CD14-positive monocyte (primary cell): ENCODE measurements around the gene FARP2. TPM values are rescaled to one million over a fixed set of nuclear protein-coding genes. Genes with fewer than 3 reads are reported as not detected.

ENCODE experiments used
- DNase-seq, 3 donors: peaks; one replicate each; pipeline ENCODE4 v3.0.0-alpha.2; 2011 to 2022
- H2AFZ ChIP-seq: 2 replicates; pipeline ENCODE4 v1.6.0; 2012; ENCODE audit warnings: mild to moderate bottlenecking, low read depth, low read length, inconsistent platforms; ENCODE audit not compliant: insufficient read depth, poor library complexity, severe bottlenecking
- H3K27ac ChIP-seq, 2 donors: 1 replicate in 1 of 2; 2 replicates in 1 of 2; pipeline ENCODE4 v1.5.1; 2012 to 2013; ENCODE audit warnings: low read length in 2 of 2, control low read depth in 1 of 2, inconsistent platforms in 1 of 2, low read depth in 1 of 2, mild to moderate bottlenecking in 1 of 2
- H3K27me3 ChIP-seq, 2 donors: one replicate each; pipeline versions ENCODE4 v1.6.0 to v1.6.1; 2011 to 2013; ENCODE audit warnings: low read length in 2 of 2; ENCODE audit not compliant: control insufficient read depth in 2 of 2, insufficient read depth in 2 of 2
- H3K36me3 ChIP-seq, 2 donors: replicated peaks in 1 of 2; 1 replicate in 1 of 2; 2 replicates in 1 of 2; pipeline versions ENCODE4 v1.5.1 to v1.6.1; 2012 to 2013; ENCODE audit warnings: low read length in 2 of 2, control low read depth in 1 of 2, inconsistent platforms in 1 of 2, mild to moderate bottlenecking in 1 of 2; ENCODE audit not compliant: insufficient read depth in 2 of 2, control insufficient read depth in 1 of 2
- H3K4me1 ChIP-seq, 2 donors: 1 replicate in 1 of 2; 2 replicates in 1 of 2; pipeline versions ENCODE4 v1.5.1 to v1.6.1; 2012 to 2013; ENCODE audit warnings: low read length in 2 of 2, control low read depth in 1 of 2, inconsistent platforms in 1 of 2, mild to moderate bottlenecking in 1 of 2, moderate library complexity in 1 of 2; ENCODE audit not compliant: insufficient read depth in 2 of 2, control insufficient read depth in 1 of 2
- H3K4me2 ChIP-seq: replicated peaks from 2 replicates; pipeline ENCODE3; 2012; ENCODE audit warnings: low read length, moderate library complexity, mild to moderate bottlenecking; ENCODE audit not compliant: poor library complexity, severe bottlenecking; ENCODE audit errors: extremely low read depth
- H3K4me3 ChIP-seq, 3 experiments: fragments of 200-600 bp in 1 of 3; sonication (generic) in 1 of 3; replicated peaks in 1 of 3; 1 replicate in 2 of 3; 2 replicates in 1 of 3; pipeline ENCODE4 v1.5.1; 2011 to 2013; ENCODE audit warnings: low read length in 3 of 3, mild to moderate bottlenecking in 3 of 3, control low read depth in 2 of 3, low read depth in 2 of 3, inconsistent platforms in 1 of 3, moderate library complexity in 1 of 3
- H3K79me2 ChIP-seq: 2 replicates; pipeline ENCODE4 v1.6.0; 2012; ENCODE audit warnings: mild to moderate bottlenecking, control low read depth, inconsistent platforms, low read length, moderate library complexity; ENCODE audit not compliant: insufficient read depth
- H3K9ac ChIP-seq: 2 replicates; pipeline ENCODE4 v1.6.0; 2017; ENCODE audit warnings: low read length, mild to moderate bottlenecking; ENCODE audit not compliant: insufficient read depth, poor library complexity, severe bottlenecking
- H3K9me3 ChIP-seq, 2 donors: replicated peaks in 1 of 2; 1 replicate in 1 of 2; 2 replicates in 1 of 2; pipeline versions ENCODE4 v1.5.1 to v1.6.1; 2012 to 2013; ENCODE audit warnings: low read length in 2 of 2, control low read depth in 1 of 2; ENCODE audit not compliant: control insufficient read depth in 1 of 2, insufficient read depth in 1 of 2
- H4K20me1 ChIP-seq: 2 replicates; pipeline ENCODE4 v1.6.0; 2012; ENCODE audit warnings: mild to moderate bottlenecking, low read length, control low read depth, moderate library complexity; ENCODE audit not compliant: insufficient read depth
- H3K27ac Mint-ChIP-seq, 7 donors: one replicate each; pipeline ENCODE4 v1.8.0; 2020; ENCODE audit warnings: mild to moderate bottlenecking in 7 of 7, mixed read lengths in 7 of 7, moderate library complexity in 6 of 7, inconsistent platforms in 2 of 7
- H3K27me3 Mint-ChIP-seq, 3 donors: one replicate each; pipeline ENCODE4 v1.8.0; 2021 to 2022; ENCODE audit warnings: low read depth in 3 of 3, mild to moderate bottlenecking in 3 of 3, mixed read lengths in 3 of 3, moderate library complexity in 3 of 3, inconsistent platforms in 1 of 3
- H3K36me3 Mint-ChIP-seq, 2 donors: one replicate each; pipeline ENCODE4 v1.8.0; 2020; ENCODE audit warnings: mixed read lengths in 2 of 2, inconsistent platforms in 1 of 2, mild to moderate bottlenecking in 1 of 2
- H3K4me1 Mint-ChIP-seq: one replicate; pipeline ENCODE4 v1.8.0; 2020; ENCODE audit warnings: mild to moderate bottlenecking, mixed read lengths
- H3K4me3 Mint-ChIP-seq, 2 donors: one replicate each; pipeline ENCODE4 v1.8.0; 2020; ENCODE audit warnings: mild to moderate bottlenecking in 2 of 2, mixed read lengths in 2 of 2, moderate library complexity in 1 of 2
- H3K9me3 Mint-ChIP-seq, 7 donors: one replicate each; pipeline ENCODE4 v1.8.0; 2020 to 2022; ENCODE audit warnings: mixed read lengths in 7 of 7, mild to moderate bottlenecking in 6 of 7, moderate library complexity in 6 of 7, inconsistent platforms in 2 of 7
- CTCF ChIP-seq: fragments of 200-600 bp; IDR thresholded peaks from one replicate; pipeline ENCODE4 v1.8.0; 2022; ENCODE audit warnings: antibody characterized with exemption, mild to moderate bottlenecking
- WGBS: methylation state at CpG from one replicate; pipeline ENCODE4 v1.1.5; 2013; ENCODE audit warnings: missing lambda C conversion rate; ENCODE audit not compliant: insufficient coverage; 5-methylcytosine and 5-hydroxymethylcytosine counted together
- intact Hi-C, 2 donors: fragments of 100-400 bp; cut with micrococcal nuclease; formaldehyde crosslinking; loops; one replicate each; pipeline versions ENCODE4 v1.15.0 to v1.15.1; 2023
- polyA plus RNA-seq, 3 donors: library from polyadenylated mRNA; depleted of rRNA in 1 of 3; unstranded in 2 of 3; stranded (reverse) in 1 of 3; fragments of 300-500 nt in 2 of 3; fragments of >200 nt in 1 of 3; fragmentation: Illumina TruSeq in 2 of 3; gene quantifications; 1 replicate in 2 of 3; 2 replicates in 1 of 3; pipeline ENCODE4 v1.2.3, GENCODE V29; 2012 to 2021

The FARP2 gene
- polyA plus RNA-seq, 3 donors, result 6.7 to 8.5 (median 7.3) TPM

DNA sequence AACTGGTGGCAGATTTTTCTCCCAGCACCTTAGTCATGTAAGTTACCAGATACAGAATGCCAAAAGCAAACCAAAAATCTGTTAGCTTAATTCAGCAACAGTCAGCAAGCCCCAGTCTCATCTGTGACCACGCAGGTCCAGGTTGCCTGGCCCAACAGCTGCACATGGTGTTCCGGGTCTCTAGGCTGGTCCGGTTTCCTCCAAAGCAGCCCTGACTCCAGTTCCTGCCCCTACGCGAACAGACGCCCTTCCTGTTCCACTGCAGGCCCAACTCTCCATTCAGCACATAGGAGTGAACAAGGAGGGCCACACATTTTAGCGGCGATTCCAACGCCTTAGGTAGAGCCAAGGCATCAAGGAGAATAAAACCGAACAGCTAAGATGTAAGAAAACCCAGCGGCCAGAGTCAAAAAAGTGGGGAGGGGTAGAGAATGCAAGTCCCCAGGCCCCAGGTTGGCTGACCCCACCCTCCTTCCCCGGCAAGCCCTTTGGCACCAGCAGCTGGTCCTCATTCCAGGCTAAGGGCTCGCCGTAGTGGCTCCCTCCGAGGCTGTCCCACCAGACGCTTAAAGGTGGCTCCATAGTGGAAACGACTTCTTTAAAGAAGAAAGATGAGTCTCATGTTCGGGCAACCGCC, 150.8 kb downstream of the FARP2 start:
- Mint-ChIP-seq H3K4me1 (peaks cover 23% of the 10 kb centered on the region), H3K4me3 (peak overlapping the region; percentile 81 to 89), H3K27ac (no peak overlapping the region), H3K36me3 (peaks cover 3 to 28% of the 10 kb centered on the region in 2 donors), H3K27me3 (peaks cover 17 to 29% (median 22%) of the 10 kb centered on the region in 3 donors), H3K9me3 (peaks cover 0 to 4% (median 0%) of the 10 kb centered on the region in 7 donors)
- Histone ChIP-seq H3K4me1 (peaks cover 17 to 19% of the 10 kb centered on the region in 2 donors), H3K27ac (no peak overlapping the region), H3K27me3 (peaks cover 0 to 18% of the 10 kb centered on the region in 2 donors), H2AFZ (no peak overlapping the region), H3K36me3 (peaks cover 0 to under 1% of the 10 kb centered on the region in 2 donors), H3K9ac (peak overlapping the region; percentile 66), H3K4me3 (peak overlapping the region in 1 of 3 experiments; percentile 87), H3K4me2 (peak overlapping the region; percentile 94), H3K79me2 (peaks cover 19% of the 10 kb centered on the region), H3K9me3 (no peaks in the 10 kb centered on the region), H4K20me1 (peaks cover 41% of the 10 kb centered on the region)
- intact Hi-C loops, result loop anchor here (5.0 kb wide), 4 partner anchors 110 to 180 kb away; partner anchors contain the start of genes ATG4B (in 1 of the 2), DTYMK (in 1 of the 2), FARP2 (in 1 of the 2) and THAP4 (in 1 of the 2)
- no peak for TF ChIP-seq CTCF
- DNase-seq, result no peak
- 82% methylated on average over 17 of the region's 19 CpGs for WGBS

GRCh38 chr2:241507430-241508239, 151.6 kb downstream of the FARP2 start:
- Histone ChIP-seq H3K79me2 (peaks cover 19% of the 10 kb centered on the region), H3K4me2 (peak overlapping the region; percentile 94), H3K27me3 (peaks cover 0 to 20% of the 10 kb centered on the region in 2 donors), H3K4me1 (peaks cover 17 to 19% of the 10 kb centered on the region in 2 donors), H3K4me3 (peak overlapping the region; percentile 50 to 87 (median 81)), H3K27ac (no peak overlapping the region), H3K36me3 (no peaks in the 10 kb centered on the region), H3K9ac (peak overlapping the region; percentile 66), H3K9me3 (no peaks in the 10 kb centered on the region), H4K20me1 (peaks cover 41% of the 10 kb centered on the region), H2AFZ (peak overlapping the region; percentile 96)
- H3K4me1 Mint-ChIP-seq, result peaks cover 23% of the 10 kb centered on the region
- WGBS, result 2% methylated on average over 64 of the region's 67 CpGs
- H3K27me3 Mint-ChIP-seq, result peaks cover 20 to 29% (median 23%) of the 10 kb centered on the region in 3 donors
- H3K36me3 Mint-ChIP-seq, result peaks cover 3 to 21% of the 10 kb centered on the region in 2 donors
- TF ChIP-seq CTCF, result no peak
- H3K4me3 Mint-ChIP-seq, result peak overlapping the region; percentile 81 to 89
- peaks cover 0 to 4% (median 0%) of the 10 kb centered on the region in 7 donors for H3K9me3 Mint-ChIP-seq
- intact Hi-C loops, result loop anchor here (2.0 to 5.0 kb wide), 5 partner anchors 110 to 357 kb away; partner anchors contain the start of genes ATG4B (in 1 of the 2), DTYMK (in 1 of the 2), FARP2 (in 1 of the 2) and PPP1R7 (in 1 of the 2)
- peak overlapping the region in 1 of 7 donors; percentile 40 for H3K27ac Mint-ChIP-seq
- peak; percentile 17 to 25 (median 20) for DNase-seq
